ENCODE data around the gene EDEM3.
A peak's percentile ranks its signal among the peaks of the same experiment; 100 is the strongest.

Gene EDEM3

DNA sequence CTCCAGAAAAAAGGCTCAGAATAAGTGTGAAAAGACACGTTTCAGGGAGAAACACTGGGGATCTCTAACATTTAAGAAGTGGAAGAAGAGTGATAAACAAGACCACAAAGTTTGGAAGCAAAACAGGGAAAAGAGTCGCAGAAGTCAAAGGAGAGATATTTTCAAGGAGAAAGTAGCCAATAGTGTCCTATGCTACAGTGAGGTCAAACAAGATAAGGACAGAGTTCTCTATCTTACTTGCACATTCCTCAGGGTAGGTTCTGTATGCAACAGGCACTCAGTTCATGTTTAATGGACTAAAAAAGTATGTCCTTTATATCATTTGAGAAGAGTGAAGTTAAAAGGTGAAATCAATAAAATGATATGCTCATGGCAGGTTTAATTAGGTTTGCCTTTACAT, 13.8 kb upstream of the EDEM3 start:
- H3K27ac ChIP-seq, result no peak overlapping the region
- TF ChIP-seq, protein P1, sequence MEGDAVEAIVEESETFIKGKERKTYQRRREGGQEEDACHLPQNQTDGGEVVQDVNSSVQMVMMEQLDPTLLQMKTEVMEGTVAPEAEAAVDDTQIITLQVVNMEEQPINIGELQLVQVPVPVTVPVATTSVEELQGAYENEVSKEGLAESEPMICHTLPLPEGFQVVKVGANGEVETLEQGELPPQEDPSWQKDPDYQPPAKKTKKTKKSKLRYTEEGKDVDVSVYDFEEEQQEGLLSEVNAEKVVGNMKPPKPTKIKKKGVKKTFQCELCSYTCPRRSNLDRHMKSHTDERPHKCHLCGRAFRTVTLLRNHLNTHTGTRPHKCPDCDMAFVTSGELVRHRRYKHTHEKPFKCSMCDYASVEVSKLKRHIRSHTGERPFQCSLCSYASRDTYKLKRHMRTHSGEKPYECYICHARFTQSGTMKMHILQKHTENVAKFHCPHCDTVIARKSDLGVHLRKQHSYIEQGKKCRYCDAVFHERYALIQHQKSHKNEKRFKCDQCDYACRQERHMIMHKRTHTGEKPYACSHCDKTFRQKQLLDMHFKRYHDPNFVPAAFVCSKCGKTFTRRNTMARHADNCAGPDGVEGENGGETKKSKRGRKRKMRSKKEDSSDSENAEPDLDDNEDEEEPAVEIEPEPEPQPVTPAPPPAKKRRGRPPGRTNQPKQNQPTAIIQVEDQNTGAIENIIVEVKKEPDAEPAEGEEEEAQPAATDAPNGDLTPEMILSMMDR (conservative IDR thresholded peaks at IDR 0.05), result no peak

DNA sequence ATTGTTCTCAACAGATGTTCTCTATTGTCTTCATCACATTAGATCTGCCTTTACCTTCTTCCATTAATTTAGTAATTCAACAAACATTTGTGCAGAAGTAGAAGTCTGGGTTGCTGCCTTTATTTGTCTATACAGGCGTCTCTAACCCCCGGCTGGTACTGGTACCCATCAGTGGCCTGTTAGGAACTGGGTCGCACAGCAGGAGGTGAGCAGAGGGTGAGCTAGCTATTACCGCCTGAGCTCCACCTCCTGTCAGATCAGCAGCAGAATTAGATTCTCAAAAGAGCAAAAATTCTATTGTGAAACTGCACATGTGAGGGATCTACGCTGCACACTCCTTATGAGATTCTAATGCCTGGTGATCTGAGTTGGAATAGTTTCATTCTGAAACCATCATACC, 12.9 kb upstream of the EDEM3 start:
- no peak overlapping the region for H3K27ac ChIP-seq
- TF ChIP-seq, protein P1 (conservative IDR thresholded peaks at IDR 0.05), result no peak

DNA sequence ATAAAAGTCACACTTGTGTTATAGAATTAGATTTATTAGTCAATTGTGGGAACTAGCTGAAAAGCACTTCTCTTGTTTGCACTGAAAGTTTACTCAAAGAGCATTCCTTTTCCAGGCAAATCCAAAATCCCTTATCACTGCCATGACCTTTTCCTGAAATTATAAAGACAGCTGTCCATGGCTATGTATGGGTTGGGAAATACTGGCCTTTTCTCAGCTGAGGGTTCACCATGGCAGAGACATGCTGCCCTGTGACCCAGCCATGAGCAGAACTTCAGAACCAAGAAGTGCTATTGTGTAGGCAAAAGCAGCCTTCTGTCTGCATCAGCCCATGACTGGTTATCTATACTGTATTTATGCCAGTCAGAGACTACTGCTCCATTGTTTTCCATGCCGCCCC, 9.8 kb upstream of the EDEM3 start:
- TF ChIP-seq, protein P1 (conservative IDR thresholded peaks at IDR 0.05), result no peak
- no peak overlapping the region for H3K27ac ChIP-seq

DNA sequence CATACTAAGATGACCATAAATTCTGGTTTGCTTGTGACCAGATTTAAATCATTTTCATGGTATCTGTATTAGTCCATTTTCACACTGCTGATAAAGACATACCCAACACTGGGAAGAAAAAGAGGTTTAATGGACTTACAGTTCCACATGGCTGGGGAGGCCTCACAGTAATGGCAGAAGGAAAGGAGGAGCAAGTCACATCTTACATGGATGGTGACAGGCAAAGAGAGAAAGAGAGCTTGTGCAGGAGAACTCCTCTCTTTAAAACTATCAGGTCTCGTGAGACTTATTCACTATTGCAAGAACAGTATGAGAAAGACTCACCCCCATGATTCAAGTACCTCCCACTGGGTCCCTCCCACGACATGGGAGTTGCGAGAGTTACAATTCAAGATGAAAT, 8.9 kb upstream of the EDEM3 start:
- peak overlapping the region; percentile 89 for H3K27ac ChIP-seq

DNA sequence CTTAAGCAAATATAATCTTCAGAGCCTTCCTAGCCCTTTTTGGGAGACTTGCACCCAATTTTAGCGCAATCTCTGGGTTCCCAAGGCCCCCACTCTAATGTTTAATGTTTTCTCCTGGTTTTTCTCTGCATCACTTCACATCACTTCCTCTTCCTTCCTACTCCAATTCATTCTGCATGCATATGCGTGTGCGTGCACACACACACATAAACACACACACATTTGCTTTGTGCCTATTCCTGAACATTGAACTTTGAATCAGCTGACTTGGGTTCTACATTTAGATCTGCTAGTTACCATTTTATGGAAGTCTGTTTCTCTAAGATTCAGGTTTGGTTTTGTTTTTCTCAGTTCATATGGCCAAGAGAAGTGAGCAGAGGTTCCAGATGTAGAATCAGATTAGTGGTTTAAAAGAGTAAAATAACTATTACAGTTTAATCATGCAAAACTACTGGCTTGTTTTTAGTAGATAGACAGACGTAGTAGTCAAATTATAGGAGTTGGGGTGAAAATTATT, 7.4 kb upstream of the EDEM3 start:
- TF ChIP-seq, protein P1 (conservative IDR thresholded peaks at IDR 0.05), result no peak
- H3K27ac ChIP-seq, result peak overlapping the region; percentile 89

DNA sequence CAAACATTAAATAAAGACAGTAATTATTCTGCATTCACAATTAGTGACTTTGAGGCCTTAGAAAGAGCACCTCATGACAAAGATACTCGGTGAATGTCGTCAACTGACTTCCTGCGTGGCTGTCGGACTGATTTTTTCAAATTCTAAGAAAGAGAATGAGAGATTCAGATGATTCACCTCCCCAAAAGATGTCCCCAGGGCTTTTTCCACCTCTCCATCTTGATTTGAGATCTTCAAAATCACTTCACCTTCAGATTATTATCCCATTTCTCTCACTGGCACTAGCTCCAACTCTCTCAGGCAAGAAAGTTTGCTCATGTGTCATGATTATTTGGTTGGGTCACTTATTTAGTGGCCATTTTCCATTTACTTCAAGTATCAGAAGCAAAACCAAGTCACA, 5.0 kb upstream of the EDEM3 start:
- TF ChIP-seq, protein P1 (conservative IDR thresholded peaks at IDR 0.05), result no peak
- H3K27ac ChIP-seq, result peak overlapping the region; percentile 89

DNA sequence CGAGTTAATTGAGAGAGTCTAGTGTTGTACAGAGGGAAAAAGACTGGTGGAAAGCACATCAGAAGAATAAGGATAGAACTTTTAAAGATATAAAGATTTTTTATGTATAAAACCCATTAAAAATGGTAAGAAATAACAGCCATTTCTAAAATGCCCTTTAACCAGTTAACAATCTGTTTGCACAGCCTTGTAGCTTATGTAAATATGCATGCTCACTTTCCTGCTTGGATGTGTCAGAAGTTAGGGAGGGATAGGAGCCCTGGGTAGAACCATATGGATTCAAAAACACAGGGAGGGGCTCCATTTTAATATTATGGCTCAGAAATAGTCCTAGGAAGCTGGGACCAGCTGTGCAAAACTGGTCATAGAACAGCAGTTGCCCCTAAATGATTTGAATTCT, 4.5 kb upstream of the EDEM3 start:
- H3K27ac ChIP-seq, result peak overlapping the region; percentile 89
- TF ChIP-seq, protein P1 (conservative IDR thresholded peaks at IDR 0.05), result no peak

DNA sequence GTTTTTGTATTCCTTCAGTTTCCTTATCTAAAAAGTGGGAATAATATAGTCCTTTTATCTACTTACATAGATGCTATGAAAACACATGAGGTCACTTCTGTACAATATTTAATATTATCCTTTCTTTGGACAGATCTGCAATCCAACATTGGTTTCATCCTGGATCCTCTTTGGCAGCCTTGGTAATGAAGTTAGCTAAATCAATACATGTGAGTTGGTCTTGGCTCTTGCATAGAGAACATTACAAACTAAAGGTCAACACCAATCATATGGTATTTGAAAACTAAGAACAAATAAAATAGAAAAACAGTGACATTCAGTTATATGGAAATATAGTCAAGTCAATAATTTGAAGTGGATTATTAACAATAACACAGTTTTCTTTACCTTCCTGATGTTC, 3.2 kb upstream of the EDEM3 start:
- TF ChIP-seq, protein P1 (conservative IDR thresholded peaks at IDR 0.05), result no peak
- peak overlapping the region; percentile 89 for H3K27ac ChIP-seq

All from VCaP (cell line).